Endodermal cell (in vitro differentiated cells): ENCODE measurements around the gene DNAH8. TPM values are rescaled to one million over a fixed set of nuclear protein-coding genes. Genes with fewer than 3 reads are reported as not detected.
A peak's percentile ranks its signal among the peaks of the same experiment; 100 is the strongest.

Experiments
- DNase-seq: peaks from one replicate; pipeline ENCODE4 v3.0.0-alpha.2; 2017
- H3K27ac ChIP-seq: 2 replicates; pipeline ENCODE4 v1.5.1; 2013; ENCODE audit warnings: mild to moderate bottlenecking, low read depth, low read length, moderate library complexity
- H3K27me3 ChIP-seq: 2 replicates; pipeline ENCODE4 v1.6.1; 2013; ENCODE audit warnings: mild to moderate bottlenecking, low read length, moderate library complexity; ENCODE audit not compliant: insufficient read depth, control insufficient read depth, poor library complexity, severe bottlenecking
- H3K36me3 ChIP-seq: 2 replicates; pipeline ENCODE4 v1.7.0; 2013; ENCODE audit warnings: mild to moderate bottlenecking, low read length, moderate library complexity; ENCODE audit not compliant: control insufficient read depth, insufficient read depth
- H3K4me1 ChIP-seq: one replicate; pipeline ENCODE4 v1.7.0; 2013; ENCODE audit warnings: low read length; ENCODE audit not compliant: control insufficient read depth, insufficient read depth
- H3K4me3 ChIP-seq: 2 replicates; pipeline ENCODE4 v1.5.1; 2013; ENCODE audit warnings: mild to moderate bottlenecking, low read length, moderate library complexity
- H3K9ac ChIP-seq: 2 replicates; pipeline ENCODE4 v1.6.1; 2013; ENCODE audit warnings: mild to moderate bottlenecking, low read length, moderate library complexity; ENCODE audit not compliant: poor library complexity, severe bottlenecking; ENCODE audit errors: extremely low read depth
- H3K9me3 ChIP-seq: 2 replicates; pipeline ENCODE4 v1.6.1; 2013; ENCODE audit warnings: mild to moderate bottlenecking, low read length, moderate library complexity; ENCODE audit not compliant: control insufficient read depth
- H3K27ac Mint-ChIP-seq: 2 replicates; pipeline ENCODE4 v1.8.0; 2020; ENCODE audit warnings: mixed read lengths
- H3K27me3 Mint-ChIP-seq: 2 replicates; pipeline ENCODE4 v1.8.0; 2021; ENCODE audit warnings: mild to moderate bottlenecking, mixed read lengths; ENCODE audit not compliant: insufficient read depth
- H3K36me3 Mint-ChIP-seq: 2 replicates; pipeline ENCODE4 v1.8.0; 2020; ENCODE audit warnings: low read depth, mixed read lengths
- H3K4me1 Mint-ChIP-seq: 2 replicates; pipeline ENCODE4 v1.8.0; 2020; ENCODE audit warnings: mixed read lengths
- H3K4me3 Mint-ChIP-seq: 2 replicates; pipeline ENCODE4 v1.8.0; 2020; ENCODE audit warnings: mild to moderate bottlenecking, moderate library complexity, mixed read lengths
- H3K9me3 Mint-ChIP-seq: 2 replicates; pipeline ENCODE4 v1.8.0; 2020; ENCODE audit warnings: mild to moderate bottlenecking, mixed read lengths
- CTCF ChIP-seq: fragments of 200-600 bp; sonication (generic); conservative IDR thresholded peaks from 2 replicates; pipeline ENCODE4 v1.5.0; 2021; ENCODE audit warnings: antibody characterized with exemption, mild to moderate bottlenecking
- WGBS, 2 experiments: methylation state at CpG; one replicate each; pipeline versions ENCODE4 v1.1.5 to v1.1.7; 2013; ENCODE audit warnings: missing lambda C conversion rate in 2 of 2, mixed read lengths in 1 of 2; ENCODE audit not compliant: insufficient coverage in 1 of 2, insufficient read length in 1 of 2; 5-methylcytosine and 5-hydroxymethylcytosine counted together
- total RNA-seq, 2 donors: library from RNA; stranded (reverse); fragmentation: NEBNext Ultra II Directional in 1 of 2; extraction: Animal tissue kit (Norgen Biotek cat#: 25700) in 1 of 2; gene quantifications; 2 replicates in 1 of 2; 3 replicates in 1 of 2; pipeline ENCODE4 v1.2.1, GENCODE V29; 2021

Gene DNAH8
- total RNA-seq, 2 donors from 2014 or later: not detected

DNA sequence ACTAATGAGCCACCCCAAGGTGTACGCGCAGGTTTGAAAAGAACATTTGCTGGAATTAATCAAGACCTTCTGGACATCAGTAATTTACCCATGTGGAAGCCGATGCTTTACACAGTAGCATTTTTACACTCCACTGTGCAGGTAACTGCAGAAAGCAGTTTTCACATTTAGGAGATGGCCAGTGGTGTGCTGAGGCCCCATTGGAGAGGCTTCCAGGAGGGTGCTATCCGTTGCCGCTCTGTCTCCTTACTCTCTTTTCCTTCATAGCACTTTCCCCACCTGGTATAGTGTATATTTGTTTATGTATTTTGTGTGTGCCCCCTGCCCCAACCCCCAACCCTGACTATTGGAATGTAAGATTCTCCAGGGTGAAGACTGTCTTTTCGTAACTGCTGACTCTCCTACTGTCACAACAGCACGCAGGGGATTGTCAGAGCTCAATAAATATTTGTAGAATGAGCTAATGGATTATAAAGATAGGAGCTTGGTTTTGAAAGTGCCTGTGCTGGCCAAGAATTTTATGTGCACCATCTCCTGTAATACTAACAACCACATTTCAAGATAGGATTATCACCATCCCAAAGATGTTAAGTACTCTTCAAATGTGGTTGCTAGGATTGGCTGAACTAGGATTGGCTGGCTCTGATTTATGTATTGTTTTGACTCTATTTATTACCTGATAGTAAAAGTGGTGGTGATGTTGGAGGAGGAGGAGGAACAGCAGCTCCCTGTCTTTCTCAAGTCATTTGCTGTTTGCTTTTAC, 259.5 kb downstream of the DNAH8 start:
- Histone ChIP-seq H3K4me3 (peak overlapping the region; percentile 58), H3K4me1 (peaks cover 31% of the 10 kb centered on the region), H3K27me3 (no peaks in the 10 kb centered on the region), H3K27ac (no peak overlapping the region), H3K9me3 (no peaks in the 10 kb centered on the region), H3K9ac (peak overlapping the region; percentile 49), H3K36me3 (no peaks in the 10 kb centered on the region)
- H3K9me3 Mint-ChIP-seq: no peaks in the 10 kb centered on the region
- no peak for TF ChIP-seq CTCF
- peaks cover 26% of the 10 kb centered on the region for H3K27me3 Mint-ChIP-seq
- DNase-seq: no peak
- H3K4me1 Mint-ChIP-seq: peaks cover 49% of the 10 kb centered on the region
- WGBS, 2 experiments: 76 to 86% methylated on average over 4 to 7 of the region's 7 CpGs
- H3K4me3 Mint-ChIP-seq: no peak overlapping the region
- H3K36me3 Mint-ChIP-seq: no peaks in the 10 kb centered on the region
- peak overlapping the region; percentile 6 for H3K27ac Mint-ChIP-seq

DNA sequence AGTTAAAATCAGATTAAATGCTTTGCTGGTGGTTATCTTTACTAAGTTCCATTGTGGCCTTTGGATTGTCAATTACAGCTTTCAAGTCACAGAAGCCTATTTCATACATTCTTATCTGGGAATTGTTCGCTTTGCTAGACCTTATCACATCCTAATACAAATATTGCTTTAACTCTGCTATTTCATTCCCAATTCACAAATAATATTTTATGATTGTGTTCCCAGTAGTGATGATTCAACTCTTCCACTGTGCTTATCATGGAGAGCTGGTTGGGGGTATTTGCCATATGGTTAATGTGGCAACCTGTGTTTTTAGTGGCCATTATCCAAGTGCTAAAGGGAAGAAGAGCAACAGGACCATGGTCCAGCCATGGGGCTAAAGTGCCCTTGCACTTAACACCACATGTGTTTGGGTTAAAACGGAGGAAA, 260.5 kb downstream of the DNAH8 start:
- Mint-ChIP-seq H3K4me1 (peaks cover 53% of the 10 kb centered on the region), H3K27ac (peak overlapping the region; percentile 30), H3K9me3 (no peaks in the 10 kb centered on the region), H3K4me3 (no peak overlapping the region), H3K27me3 (peaks cover 24% of the 10 kb centered on the region), H3K36me3 (no peaks in the 10 kb centered on the region)
- H3K9ac ChIP-seq: no peak overlapping the region
- no peaks in the 10 kb centered on the region for H3K9me3 ChIP-seq
- H3K27me3 ChIP-seq: no peaks in the 10 kb centered on the region
- peak overlapping the region; percentile 58 for H3K4me3 ChIP-seq
- DNase-seq: no peak
- no peaks in the 10 kb centered on the region for H3K36me3 ChIP-seq
- H3K27ac ChIP-seq: no peak overlapping the region
- H3K4me1 ChIP-seq: peaks cover 31% of the 10 kb centered on the region
- TF ChIP-seq CTCF: no peak
- WGBS, 2 experiments: 53 to 83% methylated on average over 1 to 2 of the region's 2 CpGs

DNA sequence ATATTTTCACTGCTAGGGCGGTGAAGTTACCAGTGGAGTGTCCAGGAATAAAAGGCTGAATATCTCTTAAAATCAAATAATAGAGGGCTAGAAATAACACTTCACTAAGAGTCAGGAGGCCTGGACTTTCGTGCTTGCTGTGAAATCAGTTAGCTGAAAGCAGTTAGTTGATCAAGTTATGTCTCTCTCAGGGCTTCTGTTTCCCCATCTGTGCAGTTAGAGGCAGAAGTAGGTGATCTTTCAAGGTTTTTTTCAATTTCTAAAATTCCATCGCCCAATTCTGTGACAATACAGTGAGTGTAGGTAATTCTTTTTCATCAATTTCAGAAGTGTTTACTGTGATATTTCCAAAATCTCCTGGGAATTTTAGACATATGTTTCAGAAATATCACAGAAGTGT, 260.9 kb downstream of the DNAH8 start:
- H3K4me1 ChIP-seq: peaks cover 29% of the 10 kb centered on the region
- no peaks in the 10 kb centered on the region for H3K9me3 ChIP-seq
- H3K36me3 ChIP-seq: no peaks in the 10 kb centered on the region
- no peaks in the 10 kb centered on the region for H3K27me3 ChIP-seq
- DNase-seq: no peak
- H3K36me3 Mint-ChIP-seq: no peaks in the 10 kb centered on the region
- peaks cover 24% of the 10 kb centered on the region for H3K27me3 Mint-ChIP-seq
- no peak overlapping the region for H3K4me3 ChIP-seq
- H3K27ac Mint-ChIP-seq: peak overlapping the region; percentile 24
- H3K9me3 Mint-ChIP-seq: no peaks in the 10 kb centered on the region
- 83 to 90% methylated on average over 1 to 3 of the region's 3 CpGs for WGBS, 2 experiments
- H3K27ac ChIP-seq: no peak overlapping the region
- H3K9ac ChIP-seq: no peak overlapping the region
- peaks cover 53% of the 10 kb centered on the region for H3K4me1 Mint-ChIP-seq
- no peak overlapping the region for H3K4me3 Mint-ChIP-seq
- TF ChIP-seq CTCF: no peak
